DND-41 (cell line): ENCODE data around the gene CYP27A1.

Source experiments
- ATAC-seq: fragments of 200-7000 bp; cut with Tn5 transposase; 3 replicates; pipeline ENCODE4 v1.9.1; 2021; ENCODE audit warnings: low read depth; ENCODE audit not compliant: insufficient read depth
- DNase-seq: peaks from one replicate; pipeline ENCODE4 v3.0.0-alpha.2; 2020
- H2AFZ ChIP-seq: 2 replicates; pipeline ENCODE4 v1.6.0; 2012; ENCODE audit warnings: low read depth, low read length
- H3K27ac ChIP-seq: 2 replicates; pipeline ENCODE4 v1.5.1; 2012; ENCODE audit warnings: low read length, inconsistent platforms
- H3K27me3 ChIP-seq: fragments of 200-600 bp; sonication (generic); 2 replicates; pipeline ENCODE4 v1.6.0; 2012; ENCODE audit warnings: low read length, mild to moderate bottlenecking, inconsistent platforms; ENCODE audit not compliant: insufficient read depth, poor library complexity
- H3K36me3 ChIP-seq: 2 replicates; pipeline ENCODE4 v1.5.1; 2012; ENCODE audit warnings: low read length, inconsistent platforms; ENCODE audit not compliant: insufficient read depth
- H3K4me1 ChIP-seq: 2 replicates; pipeline ENCODE4 v1.5.1; 2012; ENCODE audit warnings: mild to moderate bottlenecking, low read length; ENCODE audit not compliant: insufficient read depth
- H3K4me2 ChIP-seq: 2 replicates; pipeline ENCODE4 v1.6.0; 2012; ENCODE audit warnings: mild to moderate bottlenecking, moderate library complexity, low read length, inconsistent platforms; ENCODE audit not compliant: insufficient read depth
- H3K4me3 ChIP-seq, 2 experiments: fragments of 200-600 bp in 1 of 2; shearing (Covaris generic) in 1 of 2; 2 replicates each; pipeline ENCODE4 v1.5.1; 2012 to 2016; ENCODE audit warnings: inconsistent platforms in 2 of 2, low read length in 2 of 2, mild to moderate bottlenecking in 2 of 2, low read depth in 1 of 2, moderate library complexity in 1 of 2
- H3K79me2 ChIP-seq: 2 replicates; pipeline ENCODE4 v1.6.0; 2012; ENCODE audit warnings: low read length, inconsistent platforms; ENCODE audit not compliant: insufficient read depth
- H3K9ac ChIP-seq: 2 replicates; pipeline ENCODE4 v1.6.0; 2012; ENCODE audit warnings: low read depth, mild to moderate bottlenecking, inconsistent platforms, low read length, moderate library complexity
- H3K9me3 ChIP-seq: 2 replicates; pipeline ENCODE4 v1.5.1; 2012; ENCODE audit warnings: low read length, moderate library complexity, mild to moderate bottlenecking, inconsistent platforms; ENCODE audit not compliant: insufficient read depth, severe bottlenecking
- H4K20me1 ChIP-seq: 2 replicates; pipeline ENCODE4 v1.6.0; 2012; ENCODE audit warnings: low read length; ENCODE audit not compliant: insufficient read depth
- CTCF ChIP-seq: IDR thresholded peaks from 2 replicates; pipeline ENCODE4 v1.5.1; 2012; ENCODE audit warnings: borderline replicate concordance, low read length, moderate library complexity, mild to moderate bottlenecking; ENCODE audit not compliant: poor library complexity, severe bottlenecking; ENCODE audit errors: extremely low read depth
- EZH2 ChIP-seq: IDR thresholded peaks from 3 replicates; pipeline ENCODE4 v1.6.1; 2012; ENCODE audit warnings: borderline replicate concordance, low read depth, mild to moderate bottlenecking, moderate library complexity, low read length, inconsistent platforms; ENCODE audit not compliant: severe bottlenecking

The CYP27A1 gene

GRCh38 chr2:218861645-218862318, 79.8 kb downstream of the CYP27A1 start:
- DNase-seq (no peak), ATAC-seq (no peak)
- Histone ChIP-seq H3K79me2 (no peaks in the 10 kb centered on the region), H3K36me3 (no peaks in the 10 kb centered on the region), H3K4me1 (no peaks in the 10 kb centered on the region), H3K4me3 (no peak overlapping the region), H3K4me2 (no peak overlapping the region), H4K20me1 (0 out of 2 replicates have a peak, but pooled peaks cover 8% of the 10 kb centered on the region), H3K27me3 (no peaks in the 10 kb centered on the region), H2AFZ (no peak overlapping the region), H3K9me3 (no peaks in the 10 kb centered on the region), H3K9ac (no peak overlapping the region), H3K27ac (no peak overlapping the region)
- no peak for TF ChIP-seq EZH2
- no peak for TF ChIP-seq CTCF

- TF ChIP-seq CTCF: no peak
- TF ChIP-seq EZH2: no peak
- Histone ChIP-seq H3K27ac (no peak overlapping the region), H3K4me1 (no peaks in the 10 kb centered on the region), H3K9ac (no peak overlapping the region), H3K4me2 (no peak overlapping the region), H3K27me3 (peaks cover under 1% of the 10 kb centered on the region), H3K79me2 (no peaks in the 10 kb centered on the region), H3K36me3 (no peaks in the 10 kb centered on the region), H4K20me1 (0 out of 2 replicates have a peak, but pooled peaks cover 3% of the 10 kb centered on the region), H2AFZ (no peak overlapping the region), H3K4me3 (no peak overlapping the region), H3K9me3 (no peaks in the 10 kb centered on the region)
- ATAC-seq: no peak
- DNase-seq: no peak
Observed at GRCh38 chr2:218863021-218863520, 81.1 kb downstream of the CYP27A1 start.
